Eye (tissue), 1 donor: ENCODE results near the gene OSER1.
"Not testable (repeated sequence)": the region's sequence is repeated elsewhere in the genome, so short reads cannot be mapped to it uniquely, and the experiment has no call there.

Experiments
- DNase-seq: peaks from one replicate; pipeline ENCODE4 v3.0.0-alpha.2; 2015

OSER1 gene

GRCh38 chr20:44199877-44200276 is 10.7 kb downstream of the OSER1 start:
- no peak for DNase-seq

GRCh38 chr20:44198872-44199271 is 11.7 kb downstream of the OSER1 start:
- DNase-seq, result no peak

DNA sequence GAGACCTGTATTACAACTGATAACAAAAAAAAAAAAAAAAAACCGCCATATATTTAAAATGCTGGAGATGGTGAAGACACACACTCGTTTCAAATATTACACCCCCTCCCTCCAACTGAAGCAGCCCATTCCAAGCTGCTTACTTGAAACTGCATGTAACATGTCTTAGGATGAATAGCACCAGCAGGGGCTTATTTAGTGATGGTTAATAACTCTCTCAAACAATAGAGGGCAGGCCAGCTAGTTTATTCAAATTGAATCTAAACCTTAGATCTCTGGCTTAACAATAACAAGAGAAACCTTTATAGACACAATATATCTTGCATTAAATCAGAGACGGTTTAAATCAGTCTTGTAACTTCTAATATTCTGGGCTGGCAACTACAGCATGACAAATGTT is 14.3 kb downstream of the OSER1 start:
- no peak for DNase-seq

GRCh38 chr20:44195605-44196004 is 15.0 kb downstream of the OSER1 start:
- DNase-seq, result no peak

- DNase-seq, result no peak
These were observed 16.8 kb downstream of the OSER1 start for GRCh38 chr20:44193801-44194200.

DNA sequence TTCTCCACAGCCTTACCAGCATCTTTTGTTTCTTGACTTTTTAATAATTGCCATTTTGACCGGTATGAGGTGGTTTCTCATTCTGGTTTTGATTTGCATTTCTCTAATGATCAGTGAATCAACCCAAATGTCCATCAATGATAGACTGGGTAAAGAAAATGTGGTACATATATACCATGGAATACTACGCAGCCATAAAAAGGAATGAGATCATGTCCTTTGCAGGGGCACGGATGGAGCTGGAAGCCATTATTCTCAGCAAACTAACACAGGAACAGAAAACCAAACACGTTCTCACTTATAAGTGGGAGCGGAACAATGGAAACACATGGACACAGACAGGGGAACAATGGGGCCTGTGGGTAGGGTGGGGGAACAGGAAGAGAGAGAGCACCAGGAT is 18.9 kb downstream of the OSER1 start:
- not testable (repeated sequence) for DNase-seq

DNA sequence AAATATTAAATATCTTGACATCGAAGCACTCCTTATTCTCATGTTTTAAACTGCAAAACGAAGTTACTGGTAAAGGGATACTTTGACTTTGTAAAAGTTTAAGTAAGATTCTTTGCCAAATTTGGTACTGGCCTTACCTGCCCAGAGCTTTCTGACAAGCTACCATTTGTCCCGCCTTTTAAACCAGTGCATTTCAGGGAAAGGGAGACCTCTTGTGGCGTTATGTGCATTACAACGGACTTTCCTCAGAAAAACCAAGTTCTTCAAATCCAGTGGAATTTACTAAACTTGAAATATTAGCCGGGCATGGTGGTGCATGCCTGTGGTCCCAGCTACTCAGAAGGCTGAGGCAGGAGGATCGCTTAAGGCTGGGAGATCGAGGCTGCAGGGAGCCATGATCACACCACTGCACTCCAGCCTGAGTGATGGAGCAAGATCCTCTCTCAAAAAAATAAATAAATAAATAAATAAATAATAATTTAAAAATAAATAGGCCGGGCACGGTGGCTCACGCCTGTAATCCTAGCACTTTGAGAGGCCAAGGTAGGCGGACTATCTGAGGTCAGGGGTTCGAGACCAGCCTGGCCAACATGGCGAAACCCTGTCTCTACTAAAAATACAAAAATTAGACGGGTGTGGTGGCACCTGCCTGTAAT is 20.2 kb downstream of the OSER1 start:
- peak; percentile 91 for DNase-seq

DNA sequence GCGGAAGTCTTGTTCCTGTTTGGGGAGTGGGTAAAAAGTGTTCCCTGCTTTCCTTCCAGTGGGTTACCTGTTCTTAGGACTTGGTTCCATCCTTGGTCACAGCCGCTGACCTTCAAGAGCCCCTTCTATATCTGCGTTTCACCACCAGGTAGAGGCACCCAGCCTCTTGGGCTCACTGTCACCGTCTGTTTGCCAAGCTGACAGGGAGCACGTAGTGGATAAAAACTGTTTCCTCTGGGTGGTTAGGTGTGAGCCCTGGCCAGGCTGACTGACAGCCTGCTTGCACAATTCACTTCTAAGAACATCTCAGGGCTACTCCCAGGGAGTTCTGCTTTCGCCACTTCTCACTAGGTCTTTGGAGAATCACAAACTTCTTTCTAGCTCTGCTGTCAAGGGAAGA is 21.8 kb downstream of the OSER1 start:
- no peak for DNase-seq

DNA sequence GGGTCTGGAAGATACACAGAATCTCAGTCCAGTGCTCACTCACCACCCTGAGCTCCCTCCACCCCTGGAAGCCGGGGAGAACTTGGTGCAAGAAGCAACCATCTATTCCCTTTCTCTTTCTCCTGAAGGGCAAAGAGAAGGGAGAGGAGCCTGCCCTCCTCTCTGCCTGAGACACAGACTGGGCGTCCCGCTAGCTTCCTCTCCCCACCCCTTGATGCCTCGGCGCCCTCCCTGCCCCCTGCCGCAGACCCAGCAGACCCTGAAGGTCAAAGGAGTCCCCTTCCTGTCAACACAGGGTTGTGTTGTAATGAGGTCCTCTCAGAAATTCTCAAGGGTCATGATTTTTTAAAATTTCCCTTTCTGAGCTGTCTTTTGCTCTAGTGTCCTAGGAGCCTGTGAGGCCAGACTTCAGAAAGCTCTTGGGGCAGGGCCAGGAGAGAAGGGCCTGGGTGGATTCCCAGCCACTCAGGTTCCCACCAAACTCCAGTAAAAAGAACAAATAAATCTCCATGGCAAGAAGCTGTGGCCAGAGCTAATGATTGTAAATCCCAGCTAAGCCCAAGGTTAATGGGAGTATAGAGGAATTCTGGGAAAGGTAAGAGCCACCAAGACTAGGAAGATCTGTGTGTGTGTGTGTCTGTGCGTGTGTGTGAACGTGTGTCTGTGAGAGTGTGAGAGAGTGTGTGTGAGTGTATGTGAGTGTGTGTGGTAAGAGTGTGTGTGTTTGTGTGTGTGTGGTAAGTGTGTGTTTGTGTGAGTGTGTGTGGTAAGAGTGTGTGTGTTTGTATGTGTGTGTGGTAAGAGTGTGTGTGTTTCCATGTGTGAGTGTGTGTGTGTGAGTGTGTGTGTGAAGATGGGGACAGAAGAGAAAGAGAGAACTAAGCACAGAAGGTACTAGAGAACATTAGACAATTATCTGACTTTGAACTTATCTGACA is 22.5 kb downstream of the OSER1 start:
- peak; percentile 29 for DNase-seq

GRCh38 chr20:44187054-44187771 is 23.4 kb downstream of the OSER1 start, which contains the start of gene JPH2:
Gene JPH2 (minus strand): TSS chr20:44187188. CDS start chr20:44186705, 483 bp downstream.
- peak; percentile 60 for DNase-seq

DNA sequence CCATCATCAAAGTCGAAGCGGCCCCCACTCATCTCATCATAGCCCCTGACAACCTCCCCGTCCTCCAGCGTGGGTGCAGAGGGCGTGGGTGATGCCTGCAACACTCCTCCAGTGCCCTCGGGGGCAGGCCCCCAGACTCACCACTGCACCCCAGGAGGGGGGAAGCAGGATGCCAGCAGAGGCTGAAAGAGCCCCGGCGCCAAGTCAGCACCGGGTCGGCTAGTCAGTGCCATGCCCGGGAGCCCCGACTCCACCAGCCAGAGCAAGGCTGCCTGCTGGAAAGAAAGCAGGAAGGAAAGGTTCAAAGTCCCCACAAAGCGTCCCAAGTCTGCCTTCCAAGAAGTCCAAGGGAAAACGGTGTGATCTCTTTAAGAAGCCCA is 23.9 kb downstream of the OSER1 start:
- no peak for DNase-seq

DNA sequence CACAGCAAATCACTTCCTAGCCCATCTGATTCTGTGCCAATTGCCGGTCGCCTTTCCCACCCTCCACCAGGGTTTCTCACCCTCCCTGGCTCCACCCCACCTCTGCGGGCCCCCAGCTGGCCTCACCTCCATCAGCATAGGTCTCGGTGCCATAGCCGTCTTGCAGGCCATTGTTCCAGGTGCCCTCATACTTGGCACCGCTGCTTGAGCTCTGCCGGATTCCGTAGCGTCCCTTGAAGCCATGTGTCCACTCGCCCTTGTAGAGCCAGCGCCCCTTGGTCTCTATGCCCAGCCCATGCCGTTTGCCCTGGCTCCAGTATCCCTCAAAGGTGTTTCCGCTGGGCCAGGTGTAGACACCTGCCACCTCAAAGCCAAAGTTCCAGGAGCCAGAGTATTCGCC is 24.4 kb downstream of the OSER1 start:
- no peak for DNase-seq

GRCh38 chr20:44185574-44185973 is 25.0 kb downstream of the OSER1 start:
- DNase-seq, result no peak

GRCh38 chr20:44183282-44183681 is 27.3 kb downstream of the OSER1 start:
- no peak for DNase-seq

GRCh38 chr20:44182863-44183262 is 27.7 kb downstream of the OSER1 start:
- no peak for DNase-seq

DNA sequence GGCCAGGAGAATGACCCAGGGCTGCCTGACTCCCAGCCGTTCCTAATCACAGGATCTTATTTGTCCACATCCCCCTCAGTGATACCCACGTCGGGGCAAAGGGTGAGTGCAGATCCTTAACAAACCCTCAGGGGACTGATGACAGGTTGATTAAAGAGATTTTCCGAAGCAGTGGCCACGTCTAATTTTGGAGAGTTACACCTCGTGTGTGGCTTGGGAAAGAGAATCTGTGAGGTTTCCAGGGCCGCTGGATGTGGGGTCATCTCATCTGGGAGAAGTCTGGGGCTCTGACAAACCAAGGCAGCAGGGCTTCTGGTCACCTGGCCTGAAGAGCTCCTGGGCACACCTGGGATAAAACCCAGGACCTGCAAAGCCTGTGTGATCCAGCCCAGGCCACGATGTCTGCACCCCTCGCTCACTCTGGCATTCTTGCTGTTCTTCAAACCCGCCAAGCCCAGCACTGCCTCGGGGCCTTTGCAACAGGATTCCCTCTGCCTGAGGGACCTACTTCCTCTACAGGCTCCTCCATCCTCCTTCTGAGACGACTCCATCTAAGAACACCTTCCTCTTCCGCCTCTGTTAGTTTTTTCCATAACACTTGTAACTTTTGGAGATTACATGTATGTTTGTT is 28.3 kb downstream of the OSER1 start:
- DNase-seq, result no peak

DNA sequence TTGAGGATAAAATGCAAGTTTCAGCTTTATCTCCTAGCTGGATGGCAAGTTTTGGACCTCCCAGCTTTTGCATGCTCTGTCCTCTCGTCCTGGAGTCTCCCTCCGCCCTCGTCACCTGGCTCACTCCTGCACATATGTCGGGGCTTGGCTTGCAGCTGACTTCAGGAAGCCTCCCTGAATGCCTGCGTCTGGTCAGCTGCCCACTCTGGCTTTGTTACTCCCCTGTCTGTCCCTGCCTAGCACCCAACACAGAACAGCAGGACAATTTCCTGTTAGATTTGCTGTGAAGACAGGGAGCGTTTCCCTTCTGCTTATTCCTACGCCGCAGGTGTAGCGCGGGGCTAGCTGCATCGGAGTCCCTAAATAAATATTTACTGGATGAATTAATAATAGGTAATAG is 29.0 kb downstream of the OSER1 start:
- no peak for DNase-seq

GRCh38 chr20:44180814-44181213 is 29.8 kb downstream of the OSER1 start:
- peak; percentile 38 for DNase-seq

GRCh38 chr20:44176833-44177534 is 33.6 kb downstream of the OSER1 start:
- peak; percentile 26 for DNase-seq

GRCh38 chr20:44174996-44175765 is 35.4 kb downstream of the OSER1 start:
- peak; percentile 34 for DNase-seq

- DNase-seq, result no peak
These were observed 36.7 kb downstream of the OSER1 start for GRCh38 chr20:44173846-44174245.

- no peak for DNase-seq
These were observed 37.5 kb downstream of the OSER1 start for GRCh38 chr20:44173116-44173515.
